Adrenal gland (tissue), 12 donors: Measurements from ENCODE around the gene NEUROD6. TPM values are rescaled to one million over a fixed set of nuclear protein-coding genes. Genes with fewer than 3 reads are reported as not detected.

Experiments used
- DNase-seq, 7 donors: peaks; one replicate each; pipeline ENCODE4 v3.0.0-alpha.2; 2019 to 2020
- H3K27ac ChIP-seq, 5 donors: fragments of 200-600 bp; sonication (generic) in 4 of 5; 1 replicate in 3 of 5; 2 replicates in 2 of 5; pipeline versions ENCODE4 v1.5.1 to v1.8.0; 2016 to 2020; ENCODE audit warnings: mild to moderate bottlenecking in 1 of 5
- H3K27me3 ChIP-seq: fragments of 200-600 bp; 2 replicates; pipeline ENCODE4 v1.8.0; 2021
- H3K36me3 ChIP-seq, 2 donors: fragments of 200-600 bp; replicated peaks in 1 of 2; 1 replicate in 1 of 2; 2 replicates in 1 of 2; pipeline versions ENCODE4 v1.5.1 to v1.8.0; 2018 to 2022
- H3K4me1 ChIP-seq, 2 donors: fragments of 200-600 bp; replicated peaks in 1 of 2; 1 replicate in 1 of 2; 2 replicates in 1 of 2; pipeline versions ENCODE4 v1.5.1 to v1.8.0; 2018 to 2021
- H3K4me3 ChIP-seq, 4 donors: fragments of 200-600 bp; sonication (generic) in 3 of 4; one replicate each; pipeline ENCODE4 v1.5.1; 2016 to 2018
- H3K9me3 ChIP-seq, 3 donors: fragments of 200-600 bp; sonication (generic) in 1 of 3; replicated peaks in 1 of 3; 1 replicate in 2 of 3; 2 replicates in 1 of 3; pipeline versions ENCODE4 v1.5.1 to v1.8.0; 2016 to 2021
- POLR2A ChIP-seq, 2 donors: fragments of 450-650 bp; IDR thresholded peaks; one replicate each; pipeline ENCODE4 v1.6.1; 2017; ENCODE audit warnings: antibody characterized with exemption in 2 of 2, mild to moderate bottlenecking in 2 of 2, moderate library complexity in 1 of 2
- WGBS, 4 donors: extraction: QIAGEN DNeasy Blood & Tissue Kit in 2 of 4; methylation state at CpG; one replicate each; pipeline versions ENCODE4 v1.1.5 to v1.1.7; 2013 to 2017; 5-methylcytosine and 5-hydroxymethylcytosine counted together
- intact Hi-C, 2 donors: fragments of 100-400 bp; cut with DNase I; formaldehyde crosslinking; loops; one replicate each; pipeline versions ENCODE4 v1.14.1 to v1.15.0; 2022 to 2023
- polyA plus RNA-seq, 3 donors: library from polyadenylated mRNA; stranded (reverse); fragments of 200-250 nt in 2 of 3; fragments of 350-450 nt in 1 of 3; fragmentation: Illumina TruSeq in 1 of 3; extraction: RNeasy Lipid Tissue Mini Kit (QIAGEN cat#74804) in 1 of 3; gene quantifications; one replicate each; pipeline ENCODE4 v1.2.3, GENCODE V29; 2013 to 2014
- total RNA-seq, 9 donors: library from RNA; depleted of rRNA in 4 of 9; stranded (reverse); fragments of >200 nt in 4 of 9; fragments of 120-200 nt in 1 of 9; fragmentation: NEBNext Ultra II Directional in 1 of 9; extraction: Animal tissue kit (Norgen Biotek cat#: 25700) in 1 of 9; gene quantifications; one replicate each; pipeline versions ENCODE4 v1.1.0 to v1.2.4, GENCODE V29; 2013 to 2023
- TF ChIP-seq, protein P1 (sequence below), 6 experiments: fragments of 450-650 bp in 4 of 6; fragments of 200-600 bp in 2 of 6; sonication (generic) in 1 of 6; IDR thresholded peaks; 1 replicate in 5 of 6; 2 replicates in 1 of 6; pipeline versions ENCODE4 v1.5.1 to v1.8.0; 2016 to 2021; ENCODE audit warnings: antibody characterized with exemption in 6 of 6, mild to moderate bottlenecking in 2 of 6, moderate library complexity in 1 of 6
- donor health status: healthy with polysubstance abuse.
- donor health status: Bipolar disorder and iron deficiency.
- donor health status: DM: yes; HTN: yes; CAD: no.
- donor health status: DM: no; HTN: no; CAD: no.
- donor health status: DM: no; HTN: no; CAD: no.
- donor health status: DM: yes; HTN: yes; CAD: no.

The NEUROD6 gene
- total and polyA plus RNA-seq, 12 donors: not detected

DNA sequence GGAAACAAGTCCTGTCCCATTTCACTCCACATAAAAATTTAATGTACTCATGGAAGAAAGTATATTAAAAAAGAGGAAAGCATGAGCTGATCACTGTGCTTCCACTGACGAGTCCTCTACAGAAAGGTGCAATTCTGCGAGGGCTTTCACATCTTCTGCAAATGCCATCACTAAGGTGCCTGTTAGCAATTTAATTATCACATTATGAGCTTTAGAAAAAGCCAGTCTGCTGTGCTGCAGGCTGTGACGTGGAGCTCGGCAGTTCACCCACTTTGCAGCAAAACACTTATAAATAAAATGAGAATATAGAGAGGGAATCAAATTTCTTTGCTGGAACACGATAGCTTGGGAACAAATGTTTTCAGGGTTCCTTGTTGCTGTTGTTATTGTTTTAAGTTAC is 22.5 kb upstream of the NEUROD6 start:
- H3K4me3 ChIP-seq: no peak overlapping the region
- no peaks in the 10 kb centered on the region for H3K9me3 ChIP-seq
- WGBS, 4 donors: 48 to 56% (median 53%) methylated on average over 5 of the region's 5 CpGs
- no peak overlapping the region for H3K27ac ChIP-seq
- H3K4me1 ChIP-seq: no peaks in the 10 kb centered on the region
- TF ChIP-seq POLR2A (IDR thresholded peaks at IDR 0.05): no peak
- TF ChIP-seq, protein P1, sequence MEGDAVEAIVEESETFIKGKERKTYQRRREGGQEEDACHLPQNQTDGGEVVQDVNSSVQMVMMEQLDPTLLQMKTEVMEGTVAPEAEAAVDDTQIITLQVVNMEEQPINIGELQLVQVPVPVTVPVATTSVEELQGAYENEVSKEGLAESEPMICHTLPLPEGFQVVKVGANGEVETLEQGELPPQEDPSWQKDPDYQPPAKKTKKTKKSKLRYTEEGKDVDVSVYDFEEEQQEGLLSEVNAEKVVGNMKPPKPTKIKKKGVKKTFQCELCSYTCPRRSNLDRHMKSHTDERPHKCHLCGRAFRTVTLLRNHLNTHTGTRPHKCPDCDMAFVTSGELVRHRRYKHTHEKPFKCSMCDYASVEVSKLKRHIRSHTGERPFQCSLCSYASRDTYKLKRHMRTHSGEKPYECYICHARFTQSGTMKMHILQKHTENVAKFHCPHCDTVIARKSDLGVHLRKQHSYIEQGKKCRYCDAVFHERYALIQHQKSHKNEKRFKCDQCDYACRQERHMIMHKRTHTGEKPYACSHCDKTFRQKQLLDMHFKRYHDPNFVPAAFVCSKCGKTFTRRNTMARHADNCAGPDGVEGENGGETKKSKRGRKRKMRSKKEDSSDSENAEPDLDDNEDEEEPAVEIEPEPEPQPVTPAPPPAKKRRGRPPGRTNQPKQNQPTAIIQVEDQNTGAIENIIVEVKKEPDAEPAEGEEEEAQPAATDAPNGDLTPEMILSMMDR (IDR thresholded peaks at IDR 0.05): no peak
- intact Hi-C loops: no loop called here
- DNase-seq: no peak
- H3K36me3 ChIP-seq: no peaks in the 10 kb centered on the region
- H3K27me3 ChIP-seq: peaks cover 5% of the 10 kb centered on the region

DNA sequence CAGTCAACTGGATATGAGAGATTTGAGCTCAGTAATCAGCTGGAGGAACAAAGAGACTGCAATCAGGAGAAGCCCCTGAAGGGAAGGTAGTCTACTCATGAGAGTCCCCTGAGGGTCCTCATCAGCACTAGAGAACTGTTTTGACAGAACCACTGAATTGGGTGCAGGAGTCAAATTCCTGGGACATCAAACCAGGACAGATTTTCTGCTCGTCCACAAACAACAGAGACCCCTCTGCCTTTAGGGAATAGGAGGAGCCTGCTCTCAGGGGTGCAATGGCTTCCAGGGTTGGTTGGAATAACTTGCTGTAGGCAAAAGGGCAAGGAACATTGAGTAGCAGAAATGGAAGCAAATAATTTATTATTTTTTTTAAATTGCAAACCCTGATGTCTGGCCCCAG is 21.9 kb upstream of the NEUROD6 start:
- no peaks in the 10 kb centered on the region for H3K36me3 ChIP-seq
- DNase-seq: no peak
- intact Hi-C loops: no loop called here
- no peak overlapping the region for H3K4me3 ChIP-seq
- peaks cover 5% of the 10 kb centered on the region for H3K27me3 ChIP-seq
- 17 to 44% (median 23%) methylated on average over 1 of the region's 1 CpG for WGBS, 4 donors
- no peak for TF ChIP-seq POLR2A (IDR thresholded peaks at IDR 0.05)
- TF ChIP-seq, protein P1 (IDR thresholded peaks at IDR 0.05): no peak
- no peaks in the 10 kb centered on the region for H3K4me1 ChIP-seq
- H3K27ac ChIP-seq: no peak overlapping the region
- no peaks in the 10 kb centered on the region for H3K9me3 ChIP-seq

DNA sequence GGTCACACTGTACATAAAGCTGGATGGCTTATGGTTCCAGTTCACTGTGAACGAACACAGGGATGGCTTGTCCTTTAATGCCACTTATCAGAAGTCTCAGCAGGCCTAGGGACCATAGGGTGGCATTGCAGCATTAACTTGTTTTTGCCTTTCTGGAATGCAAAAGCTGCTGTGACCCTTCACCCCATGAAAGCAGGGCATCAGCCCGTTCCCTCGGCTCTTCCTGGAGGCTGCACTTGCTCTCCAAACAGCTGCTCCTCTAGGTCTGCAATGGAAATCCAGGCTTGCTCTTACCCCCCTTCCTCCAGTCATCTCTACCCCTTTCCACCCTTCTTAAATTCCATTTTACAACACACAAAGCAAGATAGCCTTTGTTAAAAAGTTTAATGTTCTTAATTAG is 17.9 kb upstream of the NEUROD6 start:
- no peaks in the 10 kb centered on the region for H3K9me3 ChIP-seq
- H3K36me3 ChIP-seq: no peaks in the 10 kb centered on the region
- peaks cover under 1% of the 10 kb centered on the region for H3K27me3 ChIP-seq
- intact Hi-C loops: no loop called here
- no peaks in the 10 kb centered on the region for H3K4me1 ChIP-seq
- DNase-seq: no peak
- no peak overlapping the region for H3K4me3 ChIP-seq
- TF ChIP-seq, protein P1 (IDR thresholded peaks at IDR 0.05): no peak
- no peak overlapping the region for H3K27ac ChIP-seq
- WGBS, 4 donors: 20 to 66% (median 35%) methylated on average over 2 to 3 of the region's 3 CpGs

DNA sequence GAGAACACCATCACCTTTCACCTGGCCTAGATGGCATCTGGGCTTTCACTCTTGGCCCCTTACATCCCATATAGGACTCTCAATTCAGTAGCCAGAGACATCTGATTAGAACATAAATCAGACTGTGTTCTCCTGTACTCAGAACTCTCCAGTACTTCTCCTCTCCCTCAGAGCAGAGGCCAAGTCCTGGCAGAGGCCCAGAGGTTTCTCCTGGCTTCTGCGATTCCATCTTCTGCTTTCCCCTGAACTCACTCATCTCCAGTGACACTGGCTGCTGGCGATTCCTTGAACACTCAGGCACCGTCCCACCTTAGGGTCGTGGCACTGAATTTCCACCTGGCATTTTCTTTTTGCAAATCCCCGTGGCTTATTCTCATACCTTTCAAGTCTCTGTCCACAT is 4.9 kb upstream of the NEUROD6 start:
- Histone ChIP-seq H3K36me3 (no peaks in the 10 kb centered on the region), H3K4me1 (no peaks in the 10 kb centered on the region), H3K9me3 (no peaks in the 10 kb centered on the region), H3K27me3 (no peaks in the 10 kb centered on the region), H3K4me3 (no peak overlapping the region), H3K27ac (no peak overlapping the region)
- intact Hi-C loops: no loop called here
- 65 to 76% (median 72%) methylated on average over 5 of the region's 5 CpGs for WGBS, 4 donors
- TF ChIP-seq POLR2A (IDR thresholded peaks at IDR 0.05): no peak
- TF ChIP-seq, protein P1 (IDR thresholded peaks at IDR 0.05): no peak
- DNase-seq: no peak
